ENCODE data around the gene NPC1. TPM values are rescaled to one million over a fixed set of nuclear protein-coding genes. Genes with fewer than 3 reads are reported as not detected.
A peak's percentile ranks its signal among the peaks of the same experiment; 100 is the strongest.

NPC1 gene
- total and polyA plus RNA-seq, 7 donors = 24.8 to 126 (median 32.1) TPM

DNA sequence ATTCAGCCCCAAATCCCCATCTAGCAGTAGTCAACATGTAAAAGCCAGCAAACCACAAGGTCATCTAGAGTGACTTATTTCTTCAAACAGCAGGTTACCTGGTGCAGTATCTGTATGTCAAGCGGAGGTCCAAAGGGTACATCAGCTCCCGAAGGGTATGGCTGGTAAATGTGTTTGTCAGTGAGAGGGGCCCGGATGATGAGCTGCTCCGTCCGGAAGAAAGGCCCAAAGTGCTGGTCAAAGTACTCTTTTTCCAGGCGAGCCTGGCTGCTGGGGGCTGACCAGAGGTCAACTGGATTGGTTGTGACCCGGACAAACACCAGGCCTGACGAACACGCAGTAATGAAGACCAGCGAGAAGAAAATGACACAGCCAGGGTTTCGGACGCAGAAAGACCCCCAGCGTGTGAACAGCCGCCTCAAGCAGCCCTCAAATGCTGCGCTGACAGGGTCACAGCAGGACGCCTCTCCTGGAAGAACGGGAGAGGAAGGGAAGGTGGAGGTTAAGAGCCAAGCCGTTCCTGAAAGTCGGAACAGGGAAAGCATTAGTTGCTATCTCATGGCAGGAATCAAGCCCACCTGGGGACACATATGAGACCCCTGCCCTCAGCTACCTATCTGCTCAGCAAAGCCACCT, 30.0 kb downstream of the NPC1 start:
- H3K27me3 ChIP-seq (ENCODE audit: insufficient read depth in 3 of 3, low read length in 2 of 3) = no peaks in the 10 kb centered on the region
- intact Hi-C loops (cut with DNase I) = no loop called here
- peaks cover 18 to 99% of the 10 kb centered on the region in 2 donors for H3K36me3 ChIP-seq (ENCODE audit: insufficient read depth in 1 of 2, low read depth in 1 of 2)
- H3K4me3 ChIP-seq = no peak overlapping the region
- no peak overlapping the region for H3K27ac ChIP-seq
- WGBS, 3 donors = 94 to 95% (median 94%) methylated on average over 19 of the region's 19 CpGs
- ATAC-seq (no peak), DNase-seq (no peak)
- no peaks in the 10 kb centered on the region for H3K4me1 ChIP-seq
- TF ChIP-seq, protein P1, sequence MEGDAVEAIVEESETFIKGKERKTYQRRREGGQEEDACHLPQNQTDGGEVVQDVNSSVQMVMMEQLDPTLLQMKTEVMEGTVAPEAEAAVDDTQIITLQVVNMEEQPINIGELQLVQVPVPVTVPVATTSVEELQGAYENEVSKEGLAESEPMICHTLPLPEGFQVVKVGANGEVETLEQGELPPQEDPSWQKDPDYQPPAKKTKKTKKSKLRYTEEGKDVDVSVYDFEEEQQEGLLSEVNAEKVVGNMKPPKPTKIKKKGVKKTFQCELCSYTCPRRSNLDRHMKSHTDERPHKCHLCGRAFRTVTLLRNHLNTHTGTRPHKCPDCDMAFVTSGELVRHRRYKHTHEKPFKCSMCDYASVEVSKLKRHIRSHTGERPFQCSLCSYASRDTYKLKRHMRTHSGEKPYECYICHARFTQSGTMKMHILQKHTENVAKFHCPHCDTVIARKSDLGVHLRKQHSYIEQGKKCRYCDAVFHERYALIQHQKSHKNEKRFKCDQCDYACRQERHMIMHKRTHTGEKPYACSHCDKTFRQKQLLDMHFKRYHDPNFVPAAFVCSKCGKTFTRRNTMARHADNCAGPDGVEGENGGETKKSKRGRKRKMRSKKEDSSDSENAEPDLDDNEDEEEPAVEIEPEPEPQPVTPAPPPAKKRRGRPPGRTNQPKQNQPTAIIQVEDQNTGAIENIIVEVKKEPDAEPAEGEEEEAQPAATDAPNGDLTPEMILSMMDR (IDR thresholded peaks at IDR 0.05) = no peak
- H3K9me3 ChIP-seq = no peaks in the 10 kb centered on the region

DNA sequence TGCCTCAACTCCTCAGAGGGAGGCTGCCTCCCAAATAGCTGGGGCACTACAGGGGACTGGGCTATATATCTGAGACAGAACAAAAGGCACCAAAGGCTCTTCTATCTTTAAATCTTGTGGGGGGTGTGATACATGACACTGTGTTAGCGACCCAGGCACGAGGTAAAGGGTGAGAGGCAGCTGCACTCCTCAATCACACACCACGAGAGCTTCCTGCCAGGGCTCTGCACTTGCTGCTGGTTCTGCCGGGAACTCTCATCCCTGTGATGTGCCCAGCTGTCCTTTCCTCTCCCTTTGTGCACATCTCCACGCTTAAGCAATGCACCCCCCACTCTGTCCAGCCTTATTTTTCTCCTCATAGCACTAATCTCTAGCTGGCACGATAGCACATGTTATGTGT, 32.4 kb downstream of the NPC1 start:
- TF ChIP-seq, protein P1 (IDR thresholded peaks at IDR 0.05) = no peak
- intact Hi-C loops (cut with DNase I) = no loop called here
- H3K4me1 ChIP-seq = no peaks in the 10 kb centered on the region
- DNase-seq (no peak), ATAC-seq (peak in 1 of 4 donors; percentile 26)
- H3K27ac ChIP-seq = no peak overlapping the region
- peaks cover 12 to 97% of the 10 kb centered on the region in 2 donors for H3K36me3 ChIP-seq (ENCODE audit: insufficient read depth in 1 of 2, low read depth in 1 of 2)
- no peak overlapping the region for H3K4me3 ChIP-seq
- 39 to 55% (median 40%) methylated on average over 6 of the region's 6 CpGs for WGBS, 3 donors
- H3K27me3 ChIP-seq (ENCODE audit: insufficient read depth in 3 of 3, low read length in 2 of 3) = no peaks in the 10 kb centered on the region
- H3K9me3 ChIP-seq = no peaks in the 10 kb centered on the region

DNA sequence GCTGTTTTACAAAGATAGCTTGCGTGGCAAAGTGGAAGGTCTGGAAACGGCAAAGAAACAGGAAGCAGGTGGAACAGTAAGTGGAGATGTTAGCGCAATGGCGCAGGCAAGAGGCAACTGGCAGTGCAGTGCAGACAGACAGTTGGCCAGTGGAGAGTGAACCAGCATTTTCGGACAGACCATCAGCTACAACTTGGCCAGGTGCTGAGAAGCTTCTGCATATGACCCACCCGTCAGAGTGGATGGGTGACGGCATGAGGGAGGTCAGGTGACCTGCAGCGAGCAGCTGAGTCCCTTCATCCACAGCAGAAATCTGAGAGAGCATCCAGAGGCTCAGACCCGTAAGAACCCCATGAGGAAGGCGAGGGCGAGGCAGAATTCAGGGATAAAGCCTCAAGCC, 33.8 kb downstream of the NPC1 start:
- no peak for ATAC-seq

DNA sequence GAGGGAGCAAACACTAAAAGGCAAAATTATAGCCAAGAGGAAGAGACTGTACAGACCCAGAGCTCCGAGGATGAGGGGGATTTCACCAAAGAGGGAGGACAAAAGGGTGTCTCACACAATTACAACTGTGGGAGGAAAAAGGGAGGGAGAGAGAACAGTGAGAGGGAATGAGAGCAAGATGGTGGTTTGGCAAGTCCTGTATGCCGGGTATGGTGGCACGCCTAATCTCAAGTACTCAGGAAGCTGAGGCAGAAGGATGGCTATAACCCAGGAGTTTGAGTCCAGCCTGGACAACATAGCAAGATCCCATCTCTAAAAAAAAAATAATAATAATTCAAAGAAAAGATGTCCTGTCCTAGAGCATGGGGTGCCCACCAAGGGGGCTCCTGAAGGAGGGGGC, 34.3 kb downstream of the NPC1 start:
- Histone ChIP-seq H3K4me3 (no peak overlapping the region), H3K9me3 (no peaks in the 10 kb centered on the region), H3K27me3 (ENCODE audit: insufficient read depth in 3 of 3, low read length in 2 of 3) (no peaks in the 10 kb centered on the region), H3K4me1 (no peaks in the 10 kb centered on the region), H3K36me3 (ENCODE audit: insufficient read depth in 1 of 2, low read depth in 1 of 2) (peaks cover 10 to 97% of the 10 kb centered on the region in 2 donors), H3K27ac (no peak overlapping the region)
- TF ChIP-seq, protein P1 (IDR thresholded peaks at IDR 0.05) = no peak
- DNase-seq = no peak
- ATAC-seq = no peak
- WGBS, 3 donors = 38 to 100% (median 65%) methylated on average over 3 of the region's 3 CpGs
- intact Hi-C loops (cut with DNase I) = no loop called here

More for the DNA sequence above, 33.8 kb downstream of the NPC1 start:
- H3K4me1 ChIP-seq = no peaks in the 10 kb centered on the region
- H3K9me3 ChIP-seq = no peaks in the 10 kb centered on the region
- WGBS, 3 donors = 83 to 89% (median 85%) methylated on average over 11 of the region's 11 CpGs
- no peak overlapping the region for H3K4me3 ChIP-seq
- H3K36me3 ChIP-seq (ENCODE audit: insufficient read depth in 1 of 2, low read depth in 1 of 2) = peaks cover 10 to 97% of the 10 kb centered on the region in 2 donors
- TF ChIP-seq, protein P1 (IDR thresholded peaks at IDR 0.05) = no peak
- no peaks in the 10 kb centered on the region for H3K27me3 ChIP-seq (ENCODE audit: insufficient read depth in 3 of 3, low read length in 2 of 3)
- DNase-seq = no peak
- intact Hi-C loops (cut with DNase I) = no loop called here
- H3K27ac ChIP-seq = no peak overlapping the region

DNA sequence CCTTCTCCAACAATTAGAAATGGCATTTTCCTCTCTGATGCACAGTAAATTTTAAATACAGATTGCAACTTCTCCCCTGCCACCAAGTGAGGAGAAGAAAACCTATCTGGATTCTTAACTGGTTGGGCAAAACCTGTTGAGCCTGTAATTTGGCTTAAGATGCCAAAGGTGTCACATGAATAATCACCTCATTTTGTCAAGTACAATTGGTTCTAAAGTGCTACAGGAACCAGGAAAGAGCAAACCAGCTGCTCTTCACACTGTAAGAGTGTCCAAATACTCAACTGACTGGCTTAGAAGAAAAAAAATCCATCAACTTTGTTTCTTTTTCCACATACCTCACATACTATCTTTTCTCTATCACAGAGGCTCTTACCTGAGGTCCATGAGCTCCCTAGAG, 35.4 kb downstream of the NPC1 start:
- no peak overlapping the region for H3K27ac ChIP-seq
- TF ChIP-seq, protein P1 (IDR thresholded peaks at IDR 0.05) = no peak
- intact Hi-C loops (cut with DNase I) = no loop called here
- no peak for DNase-seq
- ATAC-seq = no peak
- H3K4me3 ChIP-seq = no peak overlapping the region
- H3K27me3 ChIP-seq (ENCODE audit: insufficient read depth in 3 of 3, low read length in 2 of 3) = no peaks in the 10 kb centered on the region
- no peaks in the 10 kb centered on the region for H3K9me3 ChIP-seq
- H3K4me1 ChIP-seq = no peaks in the 10 kb centered on the region
- H3K36me3 ChIP-seq (ENCODE audit: insufficient read depth in 1 of 2, low read depth in 1 of 2) = peaks cover 10 to 97% of the 10 kb centered on the region in 2 donors
